ENCODE data around the gene NEUROD2. TPM values are rescaled to one million over a fixed set of nuclear protein-coding genes. Genes with fewer than 3 reads are reported as not detected.

Gene NEUROD2
- total and polyA plus RNA-seq, 2 of the 8 experiments (the other 6 are each of a cell fraction or from before 2014, with no cell fraction given) = not detected

- Histone ChIP-seq H3K4ac (replicated peaks; ENCODE audit: insufficient read length, low read depth, low read length) (no peak within 1 kb of the TSS), H3K23me2 (ENCODE audit: low read depth, low read length) (peaks cover 8% of the 10 kb centered on the region; the same call in 1 of the 2 replicates), H3K9me3 (ENCODE audit: insufficient read depth in 2 of 2, low read depth in 1 of 2, low read length in 1 of 2) (no peaks in the 10 kb centered on the region), H4K91ac (replicated peaks; ENCODE audit: insufficient read length, low read length) (peak within 1 kb of the TSS; percentile 40), H3K36me3 (ENCODE audit: control insufficient read depth in 2 of 4, insufficient read depth in 4 of 4, low read length in 3 of 4) (no peaks in the 10 kb centered on the region), H2AK5ac (ENCODE audit: low read depth, low read length) (0 out of 2 replicates have a peak within 1 kb of the TSS, but pooled peaks have one; percentile 60), H4K8ac (ENCODE audit: extremely low read depth, insufficient read depth, low read length) (peak within 1 kb of the TSS; percentile 93; the same call in 1 of the 2 replicates), H4K20me1 (replicated peaks in 1 of 2; ENCODE audit: control insufficient read depth in 1 of 2, insufficient read depth in 2 of 2, low read length in 2 of 2) (peaks cover 3 to 12% of the 10 kb centered on the region in 2 experiments), H3K4me1 (replicated peaks in 1 of 4; ENCODE audit: control insufficient read depth in 3 of 4, insufficient read depth in 4 of 4, low read length in 3 of 4) (peaks cover 13 to 40% (median 26%) of the 10 kb centered on the region in 4 experiments), H3K4me3 (ENCODE audit: extremely low read depth in 1 of 4, insufficient read depth in 2 of 4, low read depth in 3 of 4, low read length in 4 of 4) (peak within 1 kb of the TSS; percentile 79 to 91 (median 85)), H3K4me2 (ENCODE audit: insufficient read depth in 1 of 2, low read depth in 2 of 2, low read length in 2 of 2) (peak within 1 kb of the TSS; percentile 86 to 97), H3K18ac (ENCODE audit: extremely low read depth, low read length) (peak within 1 kb of the TSS; percentile 78), H3K79me2 (ENCODE audit: control insufficient read depth in 1 of 2, insufficient read depth in 2 of 2, low read length in 2 of 2) (peaks cover 8 to 45% of the 10 kb centered on the region in 2 experiments), H2BK15ac (ENCODE audit: low read length) (peak within 1 kb of the TSS; percentile 72; the same call in 1 of the 2 replicates), H3K27me3 (replicated peaks in 1 of 4; ENCODE audit: control insufficient read depth in 3 of 4, extremely low read depth in 1 of 4, insufficient read depth in 3 of 4, low read length in 3 of 4) (0 out of 7 replicates have a peak, but pooled peaks cover 0 to 3% (median 0%) of the 10 kb centered on the region in 4 experiments), H4K5ac (ENCODE audit: insufficient read length, low read depth, low read length) (peak within 1 kb of the TSS; percentile 6), H2BK12ac (ENCODE audit: low read depth, low read length) (peak within 1 kb of the TSS; percentile 80; the same call in 1 of the 2 replicates), H2BK120ac (replicated peaks; ENCODE audit: low read depth, low read length) (no peak within 1 kb of the TSS), H3K23ac (ENCODE audit: insufficient read length) (no peak within 1 kb of the TSS), H2AFZ (ENCODE audit: low read length) (peak within 1 kb of the TSS; percentile 15; the same call in 1 of the 2 replicates), H3K56ac (replicated peaks; ENCODE audit: insufficient read length, low read depth, low read length) (peak within 1 kb of the TSS; percentile 35), H3K79me1 (ENCODE audit: low read depth, low read length) (peaks cover 19% of the 10 kb centered on the region), H3K27ac (ENCODE audit: low read depth, low read length) (peak within 1 kb of the TSS; percentile 64; the same call in 1 of the 2 replicates), H2BK20ac (ENCODE audit: low read length) (0 out of 2 replicates have a peak within 1 kb of the TSS, but pooled peaks have one; percentile 61), H3K9ac (replicated peaks in 1 of 4; ENCODE audit: extremely low read depth in 1 of 4, low read depth in 3 of 4, low read length in 3 of 4) (peak within 1 kb of the TSS; percentile 19 to 72 (median 68)), H2BK5ac (ENCODE audit: low read depth, low read length) (peak within 1 kb of the TSS; percentile 92), H3K14ac (ENCODE audit: insufficient read length) (no peak within 1 kb of the TSS)
- CTCF ChIA-PET (ENCODE audit: partially characterized antibody) = interaction anchor here (0.5 to 49.2 kb wide), 9 partner anchors 2 to 95 kb away, joined by 3 to 1885 read pairs (median 9); partner anchors contain the start of genes ERBB2, MIEN1, PGAP3 and PNMT
- POLR2A ChIA-PET (ENCODE audit: partially characterized antibody) = interaction anchor here (0.8 to 5.5 kb wide), 14 partner anchors 8 to 118 kb away, joined by 3 to 28 read pairs (median 3); partner anchors contain the start of genes ERBB2 and PGAP3
- WGBS, 2 experiments (ENCODE audit: extremely low coverage in 1 of 2, insufficient coverage in 1 of 2, insufficient read length in 1 of 2, insufficient replicate concordance in 2 of 2, low coverage in 1 of 2, low lambda C conversion rate in 2 of 2, missing lambda C conversion rate in 1 of 2) = 2% methylated on average over 44 of the region's 69 CpGs; no CpG with 5 or more reads in 1 of the 2 experiments
- DNase-seq (ENCODE audit: low read depth in 1 of 2, low spot score in 2 of 2) (peak in 1 of 2 experiments; percentile 92), FAIRE-seq (no peak)
- no peak for TF ChIP-seq USF2 (IDR thresholded peaks at IDR 0.05; ENCODE audit: low read length)
- TF ChIP-seq TAF7 (optimal IDR thresholded peaks at IDR 0.05; ENCODE audit: borderline replicate concordance, low read depth, low read length) = peak; percentile 27
- TF ChIP-seq CTBP2 (IDR thresholded peaks at IDR 0.05; ENCODE audit: borderline replicate concordance, insufficient read depth, insufficient read length, low read length) = no peak
- no peak for TF ChIP-seq CHD2 (IDR thresholded peaks at IDR 0.05; ENCODE audit: low read length)
- 0 out of 3 replicates have a peak, but pooled peaks of 1 of the 2 experiments have one; percentile 22 for TF ChIP-seq EP300 (IDR thresholded peaks at IDR 0.05; ENCODE audit: borderline replicate concordance in 1 of 2, low read depth in 2 of 2, low read length in 2 of 2)
- no peak for TF ChIP-seq ATF2 (IDR thresholded peaks at IDR 0.05; ENCODE audit: low read length)
Observed at GRCh38 chr17:39636927-39637736, 29.4 kb upstream of the NEUROD2 start, which contains the start of gene STARD3. STARD3 (plus strand) TSS chr17:39637144; CDS start chr17:39653532, 16,388 bp downstream.
